SK-N-SH treated with all-trans-retinoic acid at 6 μM for 48 hours (cell line): ENCODE results near the gene TVP23A.

Source experiments
- ATAC-seq: fragments of 200-7000 bp; cut with Tn5 transposase; 3 replicates; pipeline ENCODE4 v1.9.1; 2020; ENCODE audit warnings: mild to moderate bottlenecking, moderate library complexity
- ARNTL ChIP-seq: fragments of 450-650 bp; formaldehyde crosslinking; IDR thresholded peaks from 2 replicates; pipeline ENCODE4 v1.5.0; 2020; ENCODE audit warnings: low read depth, mild to moderate bottlenecking, moderate library complexity, borderline replicate concordance
- BACH2 ChIP-seq: fragments of 250-450 bp; sonication (Bioruptor Pico); IDR thresholded peaks from 2 replicates; pipeline ENCODE4 v1.9.0; 2021; ENCODE audit warnings: mild to moderate bottlenecking, borderline replicate concordance
- CSDC2 ChIP-seq: fragments of 250-450 bp; sonication (Bioruptor Pico); IDR thresholded peaks from 2 replicates; pipeline ENCODE4 v1.5.0; 2020; ENCODE audit warnings: mild to moderate bottlenecking, moderate library complexity
- ESRRG ChIP-seq: fragments of 250-450 bp; sonication (Bioruptor Pico); IDR thresholded peaks from 2 replicates; pipeline ENCODE4 v1.6.1; 2021; ENCODE audit warnings: mild to moderate bottlenecking
- GLIS3 ChIP-seq: fragments of 250-450 bp; sonication (Bioruptor Pico); IDR thresholded peaks from 2 replicates; pipeline ENCODE4 v1.5.0; 2020; ENCODE audit warnings: mild to moderate bottlenecking, moderate library complexity
- ISL1 ChIP-seq: fragments of 250-450 bp; sonication (Bioruptor Pico); IDR thresholded peaks from 2 replicates; pipeline ENCODE4 v2.1.2; 2022; ENCODE audit warnings: mild to moderate bottlenecking, moderate library complexity
- OSR1 ChIP-seq: fragments of 250-450 bp; sonication (Bioruptor Pico); IDR thresholded peaks from 2 replicates; pipeline ENCODE4 v1.8.0; 2022; ENCODE audit warnings: moderate library complexity, mild to moderate bottlenecking, inconsistent platforms
- PPARA ChIP-seq: fragments of 250-450 bp; sonication (Bioruptor Pico); IDR thresholded peaks from 2 replicates; pipeline ENCODE4 v1.5.0; 2020; ENCODE audit warnings: mild to moderate bottlenecking, borderline replicate concordance
- RARB ChIP-seq: fragments of 250-450 bp; sonication (Bioruptor Pico); IDR thresholded peaks from 2 replicates; pipeline ENCODE4 v1.8.0; 2021; ENCODE audit warnings: mild to moderate bottlenecking, moderate library complexity
- SNAI2 ChIP-seq: fragments of 250-450 bp; sonication (Bioruptor Pico); IDR thresholded peaks from 2 replicates; pipeline ENCODE4 v1.5.0; 2020; ENCODE audit warnings: mild to moderate bottlenecking, moderate library complexity
- TCF4 ChIP-seq: fragments of 250-450 bp; sonication (Bioruptor Pico); IDR thresholded peaks from 2 replicates; pipeline ENCODE4 v1.8.0; 2021; ENCODE audit warnings: mild to moderate bottlenecking, moderate library complexity, borderline replicate concordance
- TOX ChIP-seq: fragments of 250-450 bp; sonication (Bioruptor Pico); IDR thresholded peaks from 2 replicates; pipeline ENCODE4 v1.8.0; 2021; ENCODE audit warnings: mild to moderate bottlenecking, moderate library complexity, borderline replicate concordance
- ZC3H10 ChIP-seq: fragments of 250-450 bp; sonication (Bioruptor Pico); IDR thresholded peaks from 2 replicates; pipeline ENCODE4 v1.5.1; 2021; ENCODE audit warnings: mild to moderate bottlenecking, moderate library complexity
- ZFP3 ChIP-seq: fragments of 250-450 bp; sonication (Bioruptor Pico); IDR thresholded peaks from 2 replicates; pipeline ENCODE4 v1.5.0; 2020; ENCODE audit warnings: mild to moderate bottlenecking, moderate library complexity
- ZFP30 ChIP-seq: fragments of 450-650 bp; formaldehyde crosslinking; IDR thresholded peaks from 2 replicates; pipeline ENCODE4 v1.5.0; 2022; ENCODE audit warnings: mild to moderate bottlenecking, moderate library complexity
- ZNF565 ChIP-seq: fragments of 450-650 bp; formaldehyde crosslinking; conservative IDR thresholded peaks from 2 replicates; pipeline ENCODE4 v1.5.0; 2020; ENCODE audit warnings: low read depth, mild to moderate bottlenecking, moderate library complexity
- ZNF70 ChIP-seq: fragments of 450-650 bp; formaldehyde crosslinking; IDR thresholded peaks from 2 replicates; pipeline ENCODE4 v1.5.0; 2020; ENCODE audit warnings: mild to moderate bottlenecking, moderate library complexity
- ZNF8 ChIP-seq: fragments of 450-650 bp; formaldehyde crosslinking; IDR thresholded peaks from 2 replicates; pipeline ENCODE4 v1.5.0; 2020; ENCODE audit warnings: mild to moderate bottlenecking, moderate library complexity
- TF ChIP-seq, protein P1 (sequence below): fragments of 250-450 bp; sonication (Bioruptor Pico); IDR thresholded peaks from 2 replicates; pipeline ENCODE4 v1.5.1; 2020; ENCODE audit warnings: low read depth, mild to moderate bottlenecking, moderate library complexity
- TF ChIP-seq, protein P2 (sequence below): fragments of 250-450 bp; sonication (Bioruptor Pico); IDR thresholded peaks from 2 replicates; pipeline ENCODE4 v1.5.1; 2021; ENCODE audit warnings: mild to moderate bottlenecking, moderate library complexity
- TF ChIP-seq, protein P3 (sequence below): fragments of 250-450 bp; sonication (Bioruptor Pico); IDR thresholded peaks from 2 replicates; pipeline ENCODE4 v1.5.0; 2020; ENCODE audit warnings: mild to moderate bottlenecking, moderate library complexity
- TF ChIP-seq, protein P4 (sequence below): fragments of 250-450 bp; sonication (Bioruptor Pico); IDR thresholded peaks from 2 replicates; pipeline ENCODE4 v1.8.0; 2020; ENCODE audit warnings: mild to moderate bottlenecking, moderate library complexity, borderline replicate concordance

The TVP23A gene

DNA sequence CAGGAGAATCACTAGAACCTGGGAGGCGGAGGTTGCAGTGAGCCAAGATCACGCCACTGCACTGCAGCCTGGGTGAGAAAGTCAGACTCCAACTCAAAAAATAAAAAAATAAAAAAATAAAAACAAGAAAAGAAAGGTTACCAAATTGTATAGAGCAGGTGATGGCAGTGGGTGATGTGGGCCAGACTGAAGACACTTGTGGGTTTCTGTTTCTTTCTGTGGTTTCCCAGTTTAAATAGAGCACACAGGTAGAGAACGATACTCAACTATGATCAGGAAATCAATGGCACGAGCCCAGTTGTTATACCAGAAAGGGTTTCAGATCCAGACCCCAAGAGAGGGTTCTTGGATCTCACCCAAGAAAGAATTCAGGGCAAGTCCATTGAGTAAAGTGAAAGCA is 42.3 kb downstream of the TVP23A start:
- ATAC-seq = no peak
- TF ChIP-seq OSR1 (CRISPR knock-in tag) (no peak), ZFP30 (no peak), CSDC2 (no peak), GLIS3 (CRISPR knock-in tag) (no peak), ZFP3 (CRISPR knock-in tag) (no peak), ZNF8 (no peak), BACH2 (no peak)
- TF ChIP-seq, protein P1, sequence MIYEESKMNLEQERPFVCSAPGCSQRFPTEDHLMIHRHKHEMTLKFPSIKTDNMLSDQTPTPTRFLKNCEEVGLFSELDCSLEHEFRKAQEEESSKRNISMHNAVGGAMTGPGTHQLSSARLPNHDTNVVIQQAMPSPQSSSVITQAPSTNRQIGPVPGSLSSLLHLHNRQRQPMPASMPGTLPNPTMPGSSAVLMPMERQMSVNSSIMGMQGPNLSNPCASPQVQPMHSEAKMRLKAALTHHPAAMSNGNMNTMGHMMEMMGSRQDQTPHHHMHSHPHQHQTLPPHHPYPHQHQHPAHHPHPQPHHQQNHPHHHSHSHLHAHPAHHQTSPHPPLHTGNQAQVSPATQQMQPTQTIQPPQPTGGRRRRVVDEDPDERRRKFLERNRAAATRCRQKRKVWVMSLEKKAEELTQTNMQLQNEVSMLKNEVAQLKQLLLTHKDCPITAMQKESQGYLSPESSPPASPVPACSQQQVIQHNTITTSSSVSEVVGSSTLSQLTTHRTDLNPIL (CRISPR knock-in tag) = no peak

DNA sequence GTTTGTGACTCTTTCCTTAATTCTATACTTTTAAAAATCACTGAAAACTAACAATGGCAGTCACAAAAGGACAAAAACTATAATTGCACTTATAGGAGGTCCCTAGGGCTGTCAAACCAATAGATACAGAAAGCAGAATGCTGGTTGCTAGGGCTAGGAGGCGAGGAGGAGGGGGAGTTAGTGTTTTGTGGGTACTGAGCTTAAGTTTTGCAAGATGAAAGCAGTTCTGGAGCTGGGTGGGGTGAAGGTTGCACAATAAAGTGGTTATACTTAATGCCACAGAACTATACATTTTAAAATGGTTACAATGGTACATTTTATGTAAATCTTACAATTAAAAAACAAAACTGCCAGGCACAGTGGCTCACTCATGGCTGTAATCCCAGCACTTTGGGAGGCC is 47.7 kb downstream of the TVP23A start:
- TF ChIP-seq GLIS3 (CRISPR knock-in tag) (no peak), ESRRG (CRISPR knock-in tag) (no peak), ZNF8 (no peak), ZFP30 (no peak), ARNTL (CRISPR knock-in tag) (no peak), CSDC2 (no peak), BACH2 (no peak), TCF4 (CRISPR knock-in tag) (no peak), TOX (CRISPR knock-in tag) (no peak), SNAI2 (CRISPR knock-in tag) (no peak), ZNF70 (CRISPR knock-in tag) (no peak), ZNF565 (no peak), ZC3H10 (no peak)
- TF ChIP-seq, protein P2, sequence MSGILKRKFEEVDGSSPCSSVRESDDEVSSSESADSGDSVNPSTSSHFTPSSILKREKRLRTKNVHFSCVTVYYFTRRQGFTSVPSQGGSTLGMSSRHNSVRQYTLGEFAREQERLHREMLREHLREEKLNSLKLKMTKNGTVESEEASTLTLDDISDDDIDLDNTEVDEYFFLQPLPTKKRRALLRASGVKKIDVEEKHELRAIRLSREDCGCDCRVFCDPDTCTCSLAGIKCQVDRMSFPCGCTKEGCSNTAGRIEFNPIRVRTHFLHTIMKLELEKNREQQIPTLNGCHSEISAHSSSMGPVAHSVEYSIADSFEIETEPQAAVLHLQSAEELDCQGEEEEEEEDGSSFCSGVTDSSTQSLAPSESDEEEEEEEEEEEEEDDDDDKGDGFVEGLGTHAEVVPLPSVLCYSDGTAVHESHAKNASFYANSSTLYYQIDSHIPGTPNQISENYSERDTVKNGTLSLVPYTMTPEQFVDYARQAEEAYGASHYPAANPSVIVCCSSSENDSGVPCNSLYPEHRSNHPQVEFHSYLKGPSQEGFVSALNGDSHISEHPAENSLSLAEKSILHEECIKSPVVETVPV = no peak
- no peak for ATAC-seq

DNA sequence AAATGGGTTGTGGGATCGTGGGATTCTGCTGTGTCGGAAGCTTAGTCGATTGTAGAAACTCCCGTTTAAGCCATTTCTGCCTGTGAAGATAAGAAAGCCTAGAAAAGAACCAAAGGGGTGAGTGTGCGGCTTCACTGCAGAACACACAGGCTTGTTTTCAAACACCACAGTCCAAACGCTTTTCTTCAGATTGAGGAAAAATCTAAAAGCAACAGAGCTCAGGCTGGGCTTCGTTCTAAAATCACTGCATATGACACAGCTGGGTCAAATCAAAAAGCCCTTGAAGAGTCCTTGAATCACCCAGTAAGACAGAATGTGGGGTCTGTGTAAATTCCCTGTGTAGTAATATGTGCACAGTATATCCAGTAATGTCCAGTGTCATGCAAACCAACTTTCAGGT is 49.2 kb downstream of the TVP23A start:
- TF ChIP-seq ZNF565 (no peak), ESRRG (CRISPR knock-in tag) (no peak)
- TF ChIP-seq, all 23 proteins: peak for 0
- ATAC-seq = no peak

DNA sequence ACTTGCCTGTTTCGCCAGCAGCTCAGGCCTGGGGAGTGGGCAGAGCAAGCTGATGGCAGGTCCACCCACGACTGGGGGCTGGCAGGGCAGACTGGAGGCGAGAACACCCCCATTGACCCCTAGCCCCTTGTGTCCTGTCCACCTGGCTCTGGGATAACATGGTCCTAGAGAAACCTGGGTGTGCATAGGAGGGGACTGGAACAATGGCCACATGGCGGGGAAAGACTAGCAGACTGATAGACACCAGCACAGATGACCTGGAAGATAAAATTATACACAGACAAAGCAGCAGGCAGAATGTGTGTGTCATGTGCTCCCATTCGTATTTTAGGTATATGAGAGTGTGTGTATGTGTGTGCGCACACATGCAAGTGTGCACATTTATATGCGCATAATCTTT is 51.5 kb downstream of the TVP23A start:
- no peak for ATAC-seq
- TF ChIP-seq TCF4 (CRISPR knock-in tag) = no peak
- TF ChIP-seq RARB (CRISPR knock-in tag) = no peak
- no peak for TF ChIP-seq ESRRG (CRISPR knock-in tag)
- TF ChIP-seq PPARA = no peak
- TF ChIP-seq ZFP3 (CRISPR knock-in tag) = no peak
- TF ChIP-seq, protein P3, sequence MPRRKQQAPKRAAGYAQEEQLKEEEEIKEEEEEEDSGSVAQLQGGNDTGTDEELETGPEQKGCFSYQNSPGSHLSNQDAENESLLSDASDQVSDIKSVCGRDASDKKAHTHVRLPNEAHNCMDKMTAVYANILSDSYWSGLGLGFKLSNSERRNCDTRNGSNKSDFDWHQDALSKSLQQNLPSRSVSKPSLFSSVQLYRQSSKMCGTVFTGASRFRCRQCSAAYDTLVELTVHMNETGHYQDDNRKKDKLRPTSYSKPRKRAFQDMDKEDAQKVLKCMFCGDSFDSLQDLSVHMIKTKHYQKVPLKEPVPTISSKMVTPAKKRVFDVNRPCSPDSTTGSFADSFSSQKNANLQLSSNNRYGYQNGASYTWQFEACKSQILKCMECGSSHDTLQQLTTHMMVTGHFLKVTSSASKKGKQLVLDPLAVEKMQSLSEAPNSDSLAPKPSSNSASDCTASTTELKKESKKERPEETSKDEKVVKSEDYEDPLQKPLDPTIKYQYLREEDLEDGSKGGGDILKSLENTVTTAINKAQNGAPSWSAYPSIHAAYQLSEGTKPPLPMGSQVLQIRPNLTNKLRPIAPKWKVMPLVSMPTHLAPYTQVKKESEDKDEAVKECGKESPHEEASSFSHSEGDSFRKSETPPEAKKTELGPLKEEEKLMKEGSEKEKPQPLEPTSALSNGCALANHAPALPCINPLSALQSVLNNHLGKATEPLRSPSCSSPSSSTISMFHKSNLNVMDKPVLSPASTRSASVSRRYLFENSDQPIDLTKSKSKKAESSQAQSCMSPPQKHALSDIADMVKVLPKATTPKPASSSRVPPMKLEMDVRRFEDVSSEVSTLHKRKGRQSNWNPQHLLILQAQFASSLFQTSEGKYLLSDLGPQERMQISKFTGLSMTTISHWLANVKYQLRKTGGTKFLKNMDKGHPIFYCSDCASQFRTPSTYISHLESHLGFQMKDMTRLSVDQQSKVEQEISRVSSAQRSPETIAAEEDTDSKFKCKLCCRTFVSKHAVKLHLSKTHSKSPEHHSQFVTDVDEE = no peak
- no peak for TF ChIP-seq TOX (CRISPR knock-in tag)
- TF ChIP-seq ZNF8 = no peak
- TF ChIP-seq, protein P1 (CRISPR knock-in tag) = no peak
- TF ChIP-seq BACH2 = no peak
- no peak for TF ChIP-seq ARNTL (CRISPR knock-in tag)
- no peak for TF ChIP-seq ZC3H10
- TF ChIP-seq GLIS3 (CRISPR knock-in tag) = no peak
- no peak for TF ChIP-seq ZFP30
- no peak for TF ChIP-seq ISL1 (CRISPR knock-in tag)
- TF ChIP-seq ZNF70 (CRISPR knock-in tag) = no peak
- TF ChIP-seq, protein P4, sequence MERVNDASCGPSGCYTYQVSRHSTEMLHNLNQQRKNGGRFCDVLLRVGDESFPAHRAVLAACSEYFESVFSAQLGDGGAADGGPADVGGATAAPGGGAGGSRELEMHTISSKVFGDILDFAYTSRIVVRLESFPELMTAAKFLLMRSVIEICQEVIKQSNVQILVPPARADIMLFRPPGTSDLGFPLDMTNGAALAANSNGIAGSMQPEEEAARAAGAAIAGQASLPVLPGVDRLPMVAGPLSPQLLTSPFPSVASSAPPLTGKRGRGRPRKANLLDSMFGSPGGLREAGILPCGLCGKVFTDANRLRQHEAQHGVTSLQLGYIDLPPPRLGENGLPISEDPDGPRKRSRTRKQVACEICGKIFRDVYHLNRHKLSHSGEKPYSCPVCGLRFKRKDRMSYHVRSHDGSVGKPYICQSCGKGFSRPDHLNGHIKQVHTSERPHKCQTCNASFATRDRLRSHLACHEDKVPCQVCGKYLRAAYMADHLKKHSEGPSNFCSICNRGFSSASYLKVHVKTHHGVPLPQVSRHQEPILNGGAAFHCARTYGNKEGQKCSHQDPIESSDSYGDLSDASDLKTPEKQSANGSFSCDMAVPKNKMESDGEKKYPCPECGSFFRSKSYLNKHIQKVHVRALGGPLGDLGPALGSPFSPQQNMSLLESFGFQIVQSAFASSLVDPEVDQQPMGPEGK (CRISPR knock-in tag) = no peak
- TF ChIP-seq, protein P2 = no peak
